Colonic mucosa (tissue), 4 donors: ENCODE data around the gene SCAF1. TPM values are rescaled to one million over a fixed set of nuclear protein-coding genes. Genes with fewer than 3 reads are reported as not detected.

Experiments
- DNase-seq: peaks from one replicate; pipeline ENCODE4 v3.0.0-alpha.2; 2020
- H3K27ac ChIP-seq: fragments of 200-600 bp; one replicate; pipeline ENCODE4 v1.8.0; 2021
- H3K27me3 ChIP-seq: fragments of 200-600 bp; one replicate; pipeline ENCODE4 v1.8.0; 2021
- H3K36me3 ChIP-seq: fragments of 200-600 bp; one replicate; pipeline ENCODE4 v1.8.0; 2021
- H3K4me1 ChIP-seq: fragments of 200-600 bp; one replicate; pipeline ENCODE4 v1.8.0; 2021; ENCODE audit warnings: mild to moderate bottlenecking
- H3K4me3 ChIP-seq: fragments of 200-600 bp; one replicate; pipeline ENCODE4 v1.8.0; 2021
- H3K9ac ChIP-seq, 2 donors: one replicate each; pipeline ENCODE4 v1.7.0; 2013; ENCODE audit warnings: control low read depth in 2 of 2, low read depth in 2 of 2, low read length in 2 of 2
- H3K9me3 ChIP-seq: fragments of 200-600 bp; one replicate; pipeline ENCODE4 v1.8.0; 2021
- intact Hi-C: fragments of 100-400 bp; cut with DNase I; formaldehyde crosslinking; loops from one replicate; pipeline ENCODE4 v1.14.1; 2022
- total RNA-seq, 2 donors: library from RNA; stranded (reverse); fragmentation: NEBNext Ultra II Directional in 1 of 2; extraction: Animal tissue kit (Norgen Biotek cat#: 25700) in 1 of 2; gene quantifications; one replicate each; pipeline ENCODE4 v1.2.1, GENCODE V29; 2021
- TF ChIP-seq, protein P1 (sequence below): fragments of 200-600 bp; IDR thresholded peaks from one replicate; pipeline ENCODE4 v1.8.0; 2022; ENCODE audit warnings: antibody characterized with exemption, mild to moderate bottlenecking
- donor health status: healthy.
- donor health status: DM: no; HTN: no; CAD: no.
- donor health status: DM: no; HTN: no; CAD: no.

SCAF1 gene
- total RNA-seq, 2 donors from 2014 or later = 54.2 to 85.7 TPM

GRCh38 chr19:49680421-49681351, 38.7 kb downstream of the SCAF1 start:
- DNase-seq = peak; percentile 92
- Histone ChIP-seq H3K9me3 (no peaks in the 10 kb centered on the region), H3K27me3 (no peaks in the 10 kb centered on the region), H3K4me3 (peak overlapping the region; percentile 22), H3K9ac (peak overlapping the region in 1 of 2 donors; percentile 44), H3K4me1 (peaks cover 12% of the 10 kb centered on the region), H3K36me3 (no peaks in the 10 kb centered on the region), H3K27ac (peak overlapping the region; percentile 57)
- TF ChIP-seq, protein P1, sequence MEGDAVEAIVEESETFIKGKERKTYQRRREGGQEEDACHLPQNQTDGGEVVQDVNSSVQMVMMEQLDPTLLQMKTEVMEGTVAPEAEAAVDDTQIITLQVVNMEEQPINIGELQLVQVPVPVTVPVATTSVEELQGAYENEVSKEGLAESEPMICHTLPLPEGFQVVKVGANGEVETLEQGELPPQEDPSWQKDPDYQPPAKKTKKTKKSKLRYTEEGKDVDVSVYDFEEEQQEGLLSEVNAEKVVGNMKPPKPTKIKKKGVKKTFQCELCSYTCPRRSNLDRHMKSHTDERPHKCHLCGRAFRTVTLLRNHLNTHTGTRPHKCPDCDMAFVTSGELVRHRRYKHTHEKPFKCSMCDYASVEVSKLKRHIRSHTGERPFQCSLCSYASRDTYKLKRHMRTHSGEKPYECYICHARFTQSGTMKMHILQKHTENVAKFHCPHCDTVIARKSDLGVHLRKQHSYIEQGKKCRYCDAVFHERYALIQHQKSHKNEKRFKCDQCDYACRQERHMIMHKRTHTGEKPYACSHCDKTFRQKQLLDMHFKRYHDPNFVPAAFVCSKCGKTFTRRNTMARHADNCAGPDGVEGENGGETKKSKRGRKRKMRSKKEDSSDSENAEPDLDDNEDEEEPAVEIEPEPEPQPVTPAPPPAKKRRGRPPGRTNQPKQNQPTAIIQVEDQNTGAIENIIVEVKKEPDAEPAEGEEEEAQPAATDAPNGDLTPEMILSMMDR = peak; percentile 100
- intact Hi-C loops = no loop called here

DNA sequence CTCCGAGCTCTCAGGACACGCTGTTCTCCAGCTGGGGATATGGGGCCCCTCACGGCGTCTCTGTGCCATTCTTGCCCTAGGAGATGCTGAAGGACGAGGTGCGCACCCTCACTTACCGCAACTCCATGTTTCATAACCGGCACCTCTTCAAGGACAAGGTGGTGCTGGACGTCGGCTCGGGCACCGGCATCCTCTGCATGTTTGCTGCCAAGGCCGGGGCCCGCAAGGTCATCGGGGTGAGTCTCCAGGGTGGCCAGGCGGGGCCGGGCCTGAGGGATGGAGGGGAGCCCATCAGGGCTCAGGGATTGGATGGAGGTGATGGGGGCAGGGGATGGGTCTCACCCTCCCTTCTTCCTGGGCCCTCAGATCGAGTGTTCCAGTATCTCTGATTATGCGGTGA, 39.8 kb downstream of the SCAF1 start:
- intact Hi-C loops = no loop called here
- Histone ChIP-seq H3K4me1 (peaks cover 12% of the 10 kb centered on the region), H3K4me3 (no peak overlapping the region), H3K9ac (no peak overlapping the region), H3K27ac (no peak overlapping the region), H3K9me3 (no peaks in the 10 kb centered on the region), H3K27me3 (no peaks in the 10 kb centered on the region), H3K36me3 (no peaks in the 10 kb centered on the region)
- no peak for DNase-seq
- TF ChIP-seq, protein P1 = no peak

DNA sequence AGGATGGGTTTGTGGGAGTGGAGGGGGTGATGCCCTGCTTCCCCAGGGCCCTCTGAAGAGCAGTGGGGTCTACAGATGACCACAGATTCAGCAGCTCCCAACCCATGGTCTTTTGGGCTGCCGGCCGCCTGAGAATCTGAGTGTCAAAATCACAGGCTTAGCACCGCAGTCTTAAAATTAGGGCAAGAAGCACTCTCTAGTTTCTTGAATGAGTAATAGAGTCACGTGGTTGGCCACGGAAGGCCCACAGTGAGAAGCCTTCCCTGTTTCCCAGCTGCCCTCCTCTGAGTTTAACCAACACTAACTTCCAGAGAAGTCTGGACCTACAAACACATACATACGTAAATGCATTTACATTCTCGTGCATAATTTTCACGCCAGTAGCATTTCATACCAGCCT, 40.3 kb downstream of the SCAF1 start:
- Histone ChIP-seq H3K4me3 (no peak overlapping the region), H3K9me3 (no peaks in the 10 kb centered on the region), H3K4me1 (peaks cover 12% of the 10 kb centered on the region), H3K27me3 (no peaks in the 10 kb centered on the region), H3K9ac (no peak overlapping the region), H3K27ac (no peak overlapping the region), H3K36me3 (no peaks in the 10 kb centered on the region)
- TF ChIP-seq, protein P1 = no peak
- intact Hi-C loops = no loop called here
- DNase-seq = no peak

- TF ChIP-seq, protein P1 = no peak
- H3K9ac ChIP-seq = no peak overlapping the region
- H3K4me3 ChIP-seq = no peak overlapping the region
- no peaks in the 10 kb centered on the region for H3K9me3 ChIP-seq
- peaks cover 9% of the 10 kb centered on the region for H3K4me1 ChIP-seq
- no peak for DNase-seq
- no peaks in the 10 kb centered on the region for H3K36me3 ChIP-seq
- no peak overlapping the region for H3K27ac ChIP-seq
- H3K27me3 ChIP-seq = no peaks in the 10 kb centered on the region
- intact Hi-C loops = no loop called here
These were observed 41.8 kb downstream of the SCAF1 start for GRCh38 chr19:49683814-49684250.

GRCh38 chr19:49684251-49684982, 42.4 kb downstream of the SCAF1 start:
- H3K36me3 ChIP-seq = no peaks in the 10 kb centered on the region
- no peak for DNase-seq
- no peaks in the 10 kb centered on the region for H3K27me3 ChIP-seq
- intact Hi-C loops = no loop called here
- no peak overlapping the region for H3K4me3 ChIP-seq
- H3K9ac ChIP-seq = no peak overlapping the region
- TF ChIP-seq, protein P1 = peak; percentile 55
- H3K9me3 ChIP-seq = no peaks in the 10 kb centered on the region
- H3K4me1 ChIP-seq = peaks cover 9% of the 10 kb centered on the region
- no peak overlapping the region for H3K27ac ChIP-seq
